Myocyte (in vitro differentiated cells): Measurements from ENCODE around the gene TIMM29. TPM values are rescaled to one million over a fixed set of nuclear protein-coding genes. Genes with fewer than 3 reads are reported as not detected.

Experiments
- DNase-seq: peaks from one replicate; pipeline ENCODE4 v3.0.0-alpha.2; 2012; ENCODE audit warnings: low read depth
- polyA plus RNA-seq: library from polyadenylated mRNA; unstranded; fragments of >200 nt; gene quantifications from one replicate; pipeline ENCODE4 v1.2.1, GENCODE V29; 2012; ENCODE audit warnings: missing spikeins
- total RNA-seq: library from RNA; depleted of rRNA; stranded (reverse); fragments of >200 nt; gene quantifications from 2 replicates; pipeline ENCODE4 v1.2.3, GENCODE V29; 2014

Gene TIMM29
- 33.8 and 44.3 TPM in 2 replicates for total RNA-seq
- polyA plus RNA-seq: 18.3 TPM

DNA sequence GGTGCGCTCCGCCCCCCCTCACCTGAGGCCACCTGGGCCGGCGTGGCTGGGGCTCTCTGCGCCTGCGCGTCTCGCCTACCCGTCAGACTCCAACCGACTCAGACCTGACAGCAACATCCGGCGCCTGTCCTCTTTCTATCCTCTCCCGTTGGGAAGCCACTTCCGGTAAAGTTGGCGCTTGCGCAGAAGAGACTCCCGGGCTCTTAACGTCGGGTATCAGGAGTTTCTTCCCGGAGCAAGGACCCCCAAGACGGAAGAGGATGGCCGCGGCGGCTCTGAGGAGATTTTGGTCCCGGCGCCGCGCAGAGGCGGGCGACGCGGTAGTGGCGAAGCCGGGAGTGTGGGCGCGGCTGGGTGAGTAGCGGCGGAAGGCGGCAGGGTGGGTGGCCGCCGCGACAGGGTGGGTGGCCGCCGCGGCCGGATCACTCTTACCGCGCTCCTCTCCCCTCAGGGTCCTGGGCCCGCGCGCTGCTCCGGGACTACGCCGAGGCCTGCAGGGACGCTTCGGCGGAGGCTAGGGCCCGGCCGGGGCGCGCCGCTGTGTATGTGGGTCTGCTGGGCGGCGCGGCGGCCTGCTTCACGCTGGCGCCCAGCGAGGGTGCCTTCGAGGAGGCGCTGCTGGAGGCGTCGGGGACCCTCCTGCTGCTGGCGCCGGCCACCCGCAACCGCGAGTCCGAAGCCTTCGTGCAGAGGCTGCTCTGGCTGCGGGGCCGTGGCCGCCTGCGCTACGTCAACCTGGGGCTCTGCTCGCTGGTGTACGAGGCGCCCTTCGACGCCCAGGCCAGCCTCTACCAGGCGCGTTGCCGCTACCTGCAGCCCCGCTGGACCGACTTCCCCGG lies at the start of gene TIMM29, which contains the start of gene YIPF2:
TSS of gene TIMM29 (plus strand) at position 249 of the 839 bp plus-strand sequence. CDS start at position 261, 12 bp downstream.
TSS of gene YIPF2 (minus strand) at position 77 of the 839 bp plus-strand sequence. CDS start 229 bp downstream, outside the sequence.
- DNase-seq: peak; percentile 99

DNA sequence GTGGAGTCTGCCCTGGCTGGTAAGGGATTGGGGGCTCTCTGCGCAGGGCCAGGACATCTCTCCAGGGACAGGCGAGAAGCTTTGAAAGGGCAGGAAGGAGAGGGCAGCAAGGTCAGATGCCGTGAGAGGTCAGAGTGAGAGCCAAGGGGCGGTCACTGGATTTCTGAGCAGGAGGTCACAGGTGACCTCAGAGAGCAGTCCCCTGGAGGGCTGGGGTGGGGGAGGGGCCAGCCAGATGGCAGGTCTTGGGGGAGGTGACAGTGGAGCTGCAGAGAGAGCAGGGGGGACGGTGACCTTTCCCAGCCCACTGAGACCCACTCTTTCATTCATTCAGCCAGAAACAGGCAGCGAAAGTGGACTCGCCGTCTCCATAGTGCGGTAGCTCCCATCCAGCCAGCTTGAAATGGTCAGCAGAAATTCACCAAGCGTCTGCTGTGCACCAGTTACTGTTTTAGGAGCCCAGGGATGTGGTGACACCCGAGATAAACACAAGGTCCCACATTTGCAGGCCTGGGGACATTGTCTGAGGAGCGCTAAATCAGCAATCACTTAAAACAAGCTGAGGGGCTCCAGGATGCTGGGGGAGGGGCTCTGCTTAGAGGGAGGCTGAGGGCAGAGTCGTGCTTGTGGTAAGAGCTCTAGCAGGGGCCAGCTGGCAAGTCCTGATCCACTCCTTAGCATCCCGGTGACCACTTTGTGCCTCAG lies 47.1 kb upstream of the TIMM29 start:
- DNase-seq: no peak

DNA sequence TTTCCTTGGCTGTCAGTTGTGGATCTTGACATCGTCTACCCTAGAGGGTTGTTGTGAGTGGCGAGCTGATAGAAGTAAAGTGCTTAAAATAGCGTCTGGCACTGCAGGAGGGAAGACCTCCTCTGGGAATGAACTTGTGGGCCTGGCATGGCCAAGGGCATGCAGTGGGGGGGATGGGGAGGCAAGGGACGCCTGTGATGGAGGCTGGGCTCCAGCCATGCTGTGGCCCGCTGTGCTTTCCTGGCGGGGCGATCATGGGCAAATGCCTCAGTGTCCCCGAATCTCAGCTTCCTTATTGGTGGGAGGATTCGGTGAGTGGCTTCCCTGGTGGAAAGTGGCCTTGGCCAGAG lies 46.5 kb upstream of the TIMM29 start:
- no peak for DNase-seq

DNA sequence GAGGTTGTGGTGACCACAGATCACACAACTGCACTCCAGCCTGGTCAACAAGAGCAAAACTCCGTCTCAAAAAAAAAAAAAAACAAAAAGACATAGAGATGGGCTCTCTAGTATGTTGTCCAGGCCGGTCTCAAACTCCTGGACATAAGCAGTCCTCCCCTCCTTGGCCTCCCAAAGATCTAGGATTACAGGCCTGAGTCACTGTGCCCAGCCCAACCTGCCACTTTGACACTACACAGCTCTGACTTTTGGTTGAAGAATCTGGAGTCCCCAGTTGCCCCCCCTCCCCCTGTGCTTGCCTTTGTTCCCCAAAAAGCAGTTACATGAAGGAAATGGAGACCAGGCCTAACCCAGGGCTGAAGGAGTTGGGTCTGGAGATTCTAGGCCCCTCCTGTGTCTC lies 44.3 kb upstream of the TIMM29 start:
- peak; percentile 65 for DNase-seq

DNA sequence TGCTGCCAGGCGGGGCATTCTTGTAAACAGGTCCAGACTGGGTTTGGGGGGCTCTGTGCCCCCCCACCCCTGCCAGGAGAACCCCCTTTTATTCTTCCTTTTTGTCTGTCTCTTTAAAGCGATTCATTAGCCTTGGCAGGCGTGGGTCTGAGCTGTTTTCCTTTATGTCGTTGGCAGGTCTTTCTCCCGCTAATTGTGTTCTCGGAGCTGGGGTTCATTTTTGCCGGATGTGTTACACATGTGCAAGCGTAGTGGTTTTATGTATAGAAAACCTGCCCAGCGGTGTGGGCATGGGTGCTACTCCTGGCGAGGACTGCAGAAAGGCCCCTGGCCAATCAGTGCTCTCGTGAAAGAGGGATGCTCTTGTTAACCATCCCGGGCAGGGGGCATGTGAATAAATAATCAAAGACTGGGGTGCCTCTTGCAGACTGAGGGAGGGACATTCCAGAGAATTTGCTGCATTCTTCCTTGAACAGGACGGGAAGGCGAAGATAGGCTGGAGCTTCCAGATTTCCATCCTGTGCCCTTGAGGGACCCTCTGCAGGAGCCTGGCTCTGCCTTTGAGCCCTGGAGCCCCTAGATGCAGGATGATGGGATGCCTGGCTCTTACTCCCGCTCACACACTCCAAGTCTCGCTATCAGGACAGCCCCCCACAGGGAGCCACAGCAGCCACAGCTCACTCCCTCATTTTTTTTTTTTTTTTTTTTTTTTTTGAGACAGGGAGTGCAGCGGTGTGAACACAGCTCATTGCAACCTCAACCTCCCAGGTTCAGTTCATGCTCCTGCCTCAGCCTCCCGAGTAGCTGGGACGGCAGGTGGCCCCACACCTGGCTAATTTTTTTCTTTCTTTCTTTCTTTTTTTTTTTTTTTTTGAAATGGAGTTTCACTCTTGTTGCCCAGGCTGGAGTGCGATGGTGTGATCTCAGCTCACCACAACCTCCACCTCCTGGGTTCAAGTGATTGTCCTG lies 43.1 kb upstream of the TIMM29 start:
- no peak for DNase-seq

DNA sequence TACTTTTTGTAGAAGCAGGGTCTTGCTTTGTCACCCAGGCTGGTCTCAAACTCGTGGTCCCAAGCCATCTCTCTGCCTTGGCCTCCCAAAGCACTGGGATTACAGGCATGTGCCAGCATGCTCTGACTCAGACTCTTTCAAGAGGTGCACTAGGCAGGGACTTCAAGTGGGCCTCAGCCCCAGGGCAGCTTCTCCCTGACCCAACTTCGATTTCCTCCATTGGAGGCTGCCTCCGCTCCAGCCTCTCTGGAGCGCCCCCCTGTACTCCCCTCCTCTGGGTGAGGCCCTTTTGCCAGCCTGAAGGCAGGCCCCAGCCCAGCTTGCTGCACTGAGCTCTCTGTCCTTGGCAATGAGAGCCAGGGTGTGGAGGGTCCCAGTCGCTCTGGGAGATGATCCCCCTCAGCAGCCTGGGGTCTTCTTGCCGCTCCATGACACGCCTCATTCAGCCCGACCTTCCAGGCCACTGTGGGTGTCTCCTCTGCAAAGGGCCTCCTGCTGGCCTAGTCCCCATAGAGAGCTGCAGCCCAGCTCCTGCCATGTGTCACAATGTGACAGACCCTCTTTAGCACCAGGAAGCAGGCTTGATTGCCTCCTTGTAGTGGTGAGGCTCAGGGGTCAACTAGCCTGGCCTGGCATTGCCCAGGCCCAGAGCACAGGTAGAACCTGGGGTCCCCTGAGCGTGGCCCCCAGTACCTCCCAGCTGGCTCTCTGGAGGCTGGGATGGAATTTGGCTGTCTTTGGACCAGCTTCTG lies 40.8 kb upstream of the TIMM29 start:
- no peak for DNase-seq

DNA sequence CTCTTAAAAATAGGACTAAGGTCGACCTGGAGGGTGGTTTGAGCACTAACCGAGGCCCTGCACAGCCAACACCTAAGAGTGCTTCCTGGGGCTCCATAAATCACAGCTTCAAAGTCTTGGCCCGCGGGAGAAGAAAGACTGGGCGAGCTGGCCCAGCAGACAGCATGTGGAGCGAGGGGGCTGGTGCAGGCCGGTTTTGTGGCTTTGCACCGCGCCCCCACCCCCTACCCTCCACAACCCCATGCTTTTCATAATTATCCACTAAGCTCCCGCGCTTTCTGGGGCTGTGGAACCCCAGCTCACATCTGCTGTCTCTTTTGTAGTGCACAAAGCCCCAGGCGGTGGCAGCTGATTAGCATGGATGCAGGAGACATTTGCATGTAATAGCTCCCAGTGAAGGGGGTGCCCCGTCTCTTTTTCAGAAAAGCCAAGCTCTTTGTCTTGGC lies 40.2 kb upstream of the TIMM29 start:
- no peak for DNase-seq

DNA sequence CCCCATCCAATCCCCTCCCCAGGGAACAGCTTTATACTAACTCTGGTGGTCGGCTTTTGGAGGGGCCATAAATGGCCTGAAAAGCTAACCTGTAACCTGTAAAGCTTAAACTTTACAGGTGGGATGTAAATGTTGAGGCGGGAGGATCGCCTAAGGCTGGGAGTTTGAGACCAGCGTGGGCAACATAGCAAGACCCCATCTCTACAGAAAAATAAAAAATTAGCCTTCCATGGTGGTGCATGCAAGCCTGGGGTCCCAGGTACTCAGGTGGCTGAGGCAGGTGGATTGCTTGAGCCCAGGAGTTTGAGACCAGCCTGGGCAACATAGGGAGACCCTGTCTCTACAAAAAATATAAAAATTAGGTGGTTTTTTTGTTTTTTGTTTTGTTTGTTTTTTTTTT lies 38.7 kb upstream of the TIMM29 start:
- DNase-seq: no peak

DNA sequence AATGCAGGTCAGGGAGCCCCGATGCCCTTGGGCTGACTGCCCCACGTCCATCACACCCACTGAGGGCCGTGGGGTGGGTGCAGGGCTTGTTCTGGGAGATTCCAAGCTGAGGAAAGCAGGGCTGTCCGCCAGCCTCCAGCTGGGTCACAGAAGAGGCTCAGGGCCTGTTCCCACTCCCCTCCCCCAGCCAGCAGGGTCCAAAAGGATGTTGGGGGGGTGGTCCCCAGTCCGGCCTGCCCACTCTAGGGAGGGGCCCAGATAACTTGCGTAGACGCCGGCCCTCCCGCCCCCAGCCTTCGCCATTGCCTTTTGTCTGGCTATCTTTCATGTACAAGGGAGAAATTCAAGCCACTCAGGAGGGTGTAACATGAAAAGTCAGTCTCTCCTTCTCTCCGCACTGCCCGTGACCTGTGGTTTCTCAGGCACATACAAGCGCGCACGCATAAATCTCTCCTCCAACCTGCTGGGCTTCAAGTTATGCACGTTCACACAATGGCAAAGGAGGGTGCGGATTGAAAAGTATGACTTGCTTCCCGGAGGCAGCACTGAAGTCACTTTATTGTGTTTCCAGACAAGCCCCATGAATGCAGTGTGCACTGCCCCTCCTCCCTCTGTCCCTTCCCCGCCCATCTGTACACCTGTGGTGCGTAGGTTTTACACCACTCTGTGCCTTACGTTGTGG lies 37.1 kb upstream of the TIMM29 start:
- no peak for DNase-seq

DNA sequence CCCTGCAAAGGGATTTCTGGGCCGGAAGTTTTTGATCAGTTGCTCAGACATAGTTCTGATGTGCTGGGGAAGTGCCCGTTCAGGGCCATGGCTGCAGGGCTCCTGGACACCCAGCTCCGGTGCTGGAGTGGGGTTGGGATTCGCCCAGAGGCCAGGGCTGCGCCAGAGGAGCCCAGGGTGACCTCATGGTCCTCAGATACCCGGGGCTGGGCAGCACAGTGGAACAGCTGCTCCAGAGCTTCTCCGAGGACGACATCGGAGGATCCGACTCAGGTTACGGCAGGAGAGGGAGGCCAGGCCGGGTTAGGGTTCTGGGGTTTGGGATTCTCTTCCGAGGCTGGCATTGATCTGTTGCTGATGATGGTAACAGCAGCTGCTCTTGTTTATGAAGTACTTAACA lies 36.4 kb upstream of the TIMM29 start:
- peak; percentile 95 for DNase-seq

DNA sequence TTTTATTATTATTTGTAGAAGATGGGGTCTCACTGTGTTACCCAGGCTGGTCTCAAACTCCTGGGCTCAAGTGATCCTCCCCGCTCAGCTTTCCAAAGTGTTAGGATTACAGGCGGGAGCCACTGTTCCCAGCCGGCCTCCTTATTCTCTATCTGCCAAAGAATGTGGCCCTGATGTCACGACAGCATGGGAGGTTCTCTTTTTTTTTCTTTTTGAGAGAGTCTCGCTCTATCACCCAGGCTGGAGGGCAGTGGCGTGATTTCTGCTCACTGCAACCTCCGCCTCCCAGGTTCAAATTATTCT lies 33.7 kb upstream of the TIMM29 start:
- no peak for DNase-seq

DNA sequence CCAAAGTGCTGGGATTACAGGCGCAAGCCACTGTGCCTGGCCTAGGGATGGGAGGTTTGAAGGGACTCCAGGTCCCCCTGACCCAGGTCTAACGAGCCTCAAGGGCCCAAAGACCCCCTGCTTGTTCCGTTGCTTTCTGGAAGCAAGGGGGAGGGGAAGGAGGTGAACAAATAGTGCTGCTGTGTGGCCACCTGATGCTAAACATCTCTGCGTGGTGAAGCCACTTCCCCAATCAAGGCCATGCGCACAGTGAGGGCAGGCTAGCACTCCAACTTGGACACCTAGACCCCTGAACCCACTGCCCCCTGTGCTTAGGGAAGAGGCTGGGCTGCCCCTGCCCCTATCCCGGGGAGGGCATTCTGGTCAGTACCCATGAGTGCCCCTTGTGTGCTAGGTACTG lies 33.2 kb upstream of the TIMM29 start:
- no peak for DNase-seq

DNA sequence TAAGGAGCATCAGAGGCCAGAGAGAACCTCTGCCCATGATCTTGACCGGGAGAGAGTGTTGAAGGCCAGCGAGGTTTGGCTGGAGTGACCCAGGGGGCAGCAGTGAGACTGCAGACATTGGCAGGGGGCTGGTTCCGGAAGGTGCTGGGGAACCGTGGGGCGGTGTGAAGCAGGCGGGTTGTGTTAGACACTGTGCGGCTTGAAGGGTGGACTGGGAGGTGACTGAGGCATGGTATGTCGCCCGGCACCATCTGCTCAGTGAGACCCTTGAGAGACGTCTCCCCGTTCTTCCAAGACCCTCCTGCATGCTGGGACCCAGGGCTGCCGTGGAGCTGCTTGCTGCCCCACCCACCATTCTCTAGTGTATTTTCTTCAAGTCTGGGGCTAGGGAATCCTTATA lies 32.7 kb upstream of the TIMM29 start:
- no peak for DNase-seq

DNA sequence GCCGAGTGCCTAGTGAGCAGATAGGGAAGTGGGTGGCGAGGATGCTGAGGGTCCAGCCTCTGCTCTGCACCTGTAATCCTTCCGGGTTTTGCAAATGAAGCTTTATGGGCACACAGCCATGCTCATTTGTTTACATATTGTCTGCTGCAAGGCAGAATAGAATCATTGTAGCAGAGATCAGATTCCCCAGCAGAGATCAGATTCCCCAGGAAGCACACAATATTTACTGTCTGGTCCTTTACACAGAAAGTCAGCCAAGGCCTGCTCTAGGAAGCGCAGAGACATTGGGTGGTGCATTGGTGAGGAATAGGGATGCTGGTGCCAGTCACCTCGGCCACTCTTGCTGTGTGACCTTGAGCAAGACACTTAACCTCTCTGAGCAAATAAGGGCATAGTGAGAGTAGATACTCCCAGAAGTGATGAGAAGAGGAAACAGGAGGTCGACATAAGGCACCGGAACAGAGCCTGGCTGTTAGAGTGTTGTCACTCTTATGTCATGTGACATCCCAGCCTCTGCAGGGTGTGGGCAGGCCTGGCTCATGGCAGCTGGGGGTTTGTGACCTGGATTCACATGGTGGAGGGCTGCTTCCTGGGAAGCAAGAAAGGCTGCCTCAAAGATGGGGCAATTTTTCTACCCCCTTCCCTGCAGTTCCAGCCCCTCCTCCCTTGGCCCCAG lies 31.6 kb upstream of the TIMM29 start:
- DNase-seq: no peak

DNA sequence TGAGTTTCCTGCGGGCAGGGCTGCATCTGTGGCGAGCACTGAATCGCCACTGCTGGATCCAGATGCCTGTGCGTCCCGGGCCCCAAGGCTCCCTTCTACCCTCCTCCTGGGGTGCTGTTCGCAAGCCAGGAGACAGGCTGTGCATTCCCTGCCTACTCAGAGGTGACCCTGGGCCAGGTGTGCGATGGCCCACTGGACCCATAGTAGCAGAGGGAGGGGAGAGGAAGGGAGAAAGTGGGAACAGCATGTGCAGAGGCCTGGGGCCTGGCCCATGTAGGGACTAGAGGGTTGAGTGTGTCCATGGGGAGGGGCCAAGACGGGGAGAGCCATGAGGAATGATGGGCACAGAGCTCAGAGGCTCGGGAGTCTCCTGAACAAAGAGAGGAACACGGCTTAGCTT lies 30.0 kb upstream of the TIMM29 start:
- DNase-seq: no peak

DNA sequence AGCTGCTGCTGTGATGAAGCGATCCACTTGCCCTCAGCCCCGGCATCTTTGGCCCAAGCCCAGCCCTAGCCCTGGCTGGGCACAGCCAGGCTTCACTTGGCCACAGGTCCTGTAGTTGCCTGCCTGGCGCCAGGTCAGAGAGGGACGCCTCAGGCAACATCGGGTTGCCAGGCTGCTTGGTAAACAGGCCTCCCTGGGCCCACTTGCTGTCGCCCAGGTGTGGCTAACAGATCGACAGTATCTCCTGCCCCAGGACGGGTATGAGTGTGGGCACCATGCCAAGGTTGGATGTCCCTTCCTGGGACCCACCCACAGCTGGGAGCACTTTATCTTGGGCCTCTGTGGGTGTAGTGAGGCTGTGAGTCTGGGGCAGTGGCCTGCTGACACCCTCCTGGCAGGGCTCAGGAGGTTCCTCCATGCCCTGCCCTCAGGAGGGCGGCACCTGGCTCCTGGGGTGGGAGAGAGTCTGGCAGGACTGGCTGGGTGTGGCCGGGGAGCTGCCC lies 29.4 kb upstream of the TIMM29 start:
- peak; percentile 75 for DNase-seq

DNA sequence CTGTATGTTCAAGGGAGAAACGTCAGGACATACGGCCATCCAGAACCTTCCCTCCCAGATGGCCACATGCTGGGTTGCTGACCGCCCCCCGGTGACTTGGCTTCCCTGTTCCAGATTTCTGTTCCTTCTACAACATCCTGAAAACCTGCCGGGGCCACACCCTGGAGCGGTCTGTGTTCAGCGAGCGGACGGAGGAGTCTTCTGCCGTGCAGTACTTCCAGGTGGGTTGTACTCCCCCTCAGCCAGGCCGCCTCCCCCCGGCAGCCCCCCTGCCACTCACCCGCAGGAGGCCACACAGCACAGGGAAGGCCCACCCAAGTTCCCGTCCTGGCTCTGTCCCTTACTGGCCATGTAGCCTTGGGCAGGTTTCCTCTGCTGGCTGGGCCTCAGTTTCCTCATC lies 20.7 kb upstream of the TIMM29 start:
- DNase-seq: no peak

DNA sequence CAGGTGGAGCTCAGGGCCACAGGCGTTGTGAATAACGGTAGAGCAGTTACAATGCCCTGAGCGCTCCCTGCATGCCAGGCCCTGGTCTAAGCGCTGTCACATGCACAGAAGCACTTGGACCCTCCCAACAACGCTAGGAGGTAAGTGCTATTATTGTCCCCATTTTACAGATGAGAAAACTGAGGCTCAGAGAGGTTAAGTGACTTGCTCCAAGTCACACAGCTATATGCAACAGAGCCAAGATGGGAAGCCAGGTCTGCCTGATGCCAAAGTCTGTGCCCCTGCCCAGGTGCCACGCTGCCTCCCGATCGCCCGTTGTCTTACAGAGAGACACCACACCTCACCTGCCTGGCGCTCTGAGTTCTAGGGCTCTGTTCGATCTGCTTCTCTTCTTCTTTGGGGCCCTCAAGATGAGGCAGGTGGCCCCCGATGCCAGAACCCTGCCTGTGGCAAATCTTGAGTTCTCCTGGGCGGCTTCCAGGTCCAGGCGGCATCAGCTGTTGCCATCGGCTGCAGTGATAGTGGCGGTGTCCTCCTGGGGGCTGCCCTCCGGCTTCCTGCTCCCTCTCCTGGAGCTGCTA lies 20.1 kb upstream of the TIMM29 start:
- no peak for DNase-seq
